Measurements from ENCODE around the gene ACSM2B.
"Not testable (repeated sequence)": the region's sequence is repeated elsewhere in the genome, so short reads cannot be mapped to it uniquely, and the experiment has no call there.

ACSM2B gene

DNA sequence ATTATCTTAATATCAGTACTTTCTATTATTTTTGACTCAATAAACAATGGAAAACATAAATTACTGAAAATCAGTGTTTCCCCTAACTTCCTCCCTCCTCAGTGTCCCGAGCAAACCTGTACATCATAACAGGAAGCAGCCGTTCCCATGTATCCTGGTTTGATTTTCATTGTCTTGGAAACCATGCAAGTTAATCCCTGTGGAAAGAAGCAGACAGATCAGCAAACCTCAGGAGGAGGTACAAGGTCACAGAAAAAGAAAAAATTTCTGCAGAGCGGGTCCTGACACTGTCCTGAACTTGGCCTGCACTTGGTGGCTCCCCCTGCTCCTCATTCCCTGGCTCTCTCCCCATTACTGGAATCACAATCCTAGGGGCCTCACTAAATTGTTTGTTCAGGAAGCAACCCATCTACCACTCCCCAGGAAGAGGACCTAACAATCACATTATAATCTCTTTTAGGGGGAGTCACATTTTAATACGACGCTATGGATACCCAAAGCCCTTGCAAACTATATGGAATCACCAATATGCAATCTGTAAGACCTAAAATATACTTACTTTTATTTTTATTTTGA is 29.8 kb downstream of the ACSM2B start:
- not testable (repeated sequence) for H3F3A ChIP-seq (ENCODE audit: insufficient read depth, low read length); H3K4me2 ChIP-seq (ENCODE audit: low read depth, low read length); H3K79me2 ChIP-seq (ENCODE audit: low read length); H3K9ac ChIP-seq (ENCODE audit: low read length); H3K9me3 ChIP-seq (replicated peaks; ENCODE audit: insufficient read depth, low read length); DNase-seq; H2AFZ ChIP-seq (ENCODE audit: low read length); H3K36me3 ChIP-seq (replicated peaks; ENCODE audit: insufficient read depth, low read length); H3K27ac ChIP-seq (ENCODE audit: low read length); H3K9me2 ChIP-seq (replicated peaks; ENCODE audit: insufficient read depth, low read length); H4K20me1 ChIP-seq (ENCODE audit: insufficient read depth, low read length); H3K4me3 ChIP-seq (ENCODE audit: low read length); H3K4me1 ChIP-seq (ENCODE audit: low read length); H3K27me3 ChIP-seq (replicated peaks; ENCODE audit: insufficient read depth, low read length)

DNA sequence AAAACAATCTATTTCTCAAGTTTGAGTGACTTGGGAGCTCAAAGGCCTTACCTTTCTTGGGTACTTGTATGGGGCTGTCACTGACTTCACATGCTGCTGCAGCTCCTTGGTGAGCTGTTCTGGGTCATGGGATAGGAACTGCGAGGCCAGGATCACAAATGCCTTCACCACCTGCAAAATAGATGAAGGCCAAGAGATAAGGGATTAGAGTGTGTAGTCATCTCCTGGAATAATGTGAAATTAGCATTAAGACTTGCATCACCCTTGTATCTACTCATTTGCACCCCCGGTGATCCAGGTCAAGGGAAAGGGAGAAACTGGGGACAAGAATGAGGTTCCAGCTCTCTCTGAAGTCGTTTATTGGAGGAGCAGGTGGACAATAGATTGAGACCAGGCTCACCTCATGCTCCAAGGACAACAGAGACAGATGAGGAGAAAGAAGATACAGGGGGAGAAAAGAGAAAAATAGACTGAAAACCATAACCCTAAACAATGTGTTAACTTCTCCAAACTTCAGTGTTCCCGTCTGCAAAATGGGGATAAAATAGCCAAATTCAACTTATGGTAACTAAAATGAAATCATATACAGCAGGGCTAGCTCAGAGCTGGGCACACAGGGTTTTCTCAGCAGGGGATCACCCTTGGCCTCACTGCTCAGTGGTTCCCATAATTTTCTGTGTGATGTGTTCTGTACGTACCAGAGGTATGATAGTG is 35.4 kb downstream of the ACSM2B start:
- not testable (repeated sequence) for H3K36me3 ChIP-seq (replicated peaks; ENCODE audit: insufficient read depth, low read length); H3K4me1 ChIP-seq (ENCODE audit: low read length); H3K79me2 ChIP-seq (ENCODE audit: low read length); H3K4me2 ChIP-seq (ENCODE audit: low read depth, low read length); H3K9me2 ChIP-seq (replicated peaks; ENCODE audit: insufficient read depth, low read length); H4K20me1 ChIP-seq (ENCODE audit: insufficient read depth, low read length); H3F3A ChIP-seq (ENCODE audit: insufficient read depth, low read length); H3K27ac ChIP-seq (ENCODE audit: low read length); H3K9ac ChIP-seq (ENCODE audit: low read length); H3K4me3 ChIP-seq (ENCODE audit: low read length); H3K9me3 ChIP-seq (replicated peaks; ENCODE audit: insufficient read depth, low read length); H3K27me3 ChIP-seq (replicated peaks; ENCODE audit: insufficient read depth, low read length); H2AFZ ChIP-seq (ENCODE audit: low read length); DNase-seq

DNA sequence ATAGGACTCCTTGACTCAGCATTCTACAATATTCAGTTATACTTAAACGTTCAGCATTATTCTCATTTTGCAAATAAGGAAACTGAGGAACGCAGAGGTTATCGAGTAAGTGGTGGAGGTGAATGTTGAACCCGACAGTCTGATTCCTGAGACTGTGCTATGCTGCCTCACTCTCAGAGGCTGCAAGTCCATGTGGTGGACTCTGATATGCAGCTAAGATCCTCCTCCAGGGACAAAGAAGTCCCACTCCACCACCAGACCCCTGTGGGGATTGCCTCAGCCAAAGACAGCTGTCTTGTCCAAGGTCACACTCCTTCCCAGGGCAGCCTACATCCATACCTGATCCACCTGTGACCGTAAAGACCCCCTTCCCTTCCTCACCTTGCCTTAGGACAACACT is 37.5 kb downstream of the ACSM2B start:
- no peaks in the 10 kb centered on the region for H3K9me3 ChIP-seq (replicated peaks; ENCODE audit: insufficient read depth, low read length)
- H3K9me2 ChIP-seq (replicated peaks; ENCODE audit: insufficient read depth, low read length): no peaks in the 10 kb centered on the region
- TF ChIP-seq, protein P1, sequence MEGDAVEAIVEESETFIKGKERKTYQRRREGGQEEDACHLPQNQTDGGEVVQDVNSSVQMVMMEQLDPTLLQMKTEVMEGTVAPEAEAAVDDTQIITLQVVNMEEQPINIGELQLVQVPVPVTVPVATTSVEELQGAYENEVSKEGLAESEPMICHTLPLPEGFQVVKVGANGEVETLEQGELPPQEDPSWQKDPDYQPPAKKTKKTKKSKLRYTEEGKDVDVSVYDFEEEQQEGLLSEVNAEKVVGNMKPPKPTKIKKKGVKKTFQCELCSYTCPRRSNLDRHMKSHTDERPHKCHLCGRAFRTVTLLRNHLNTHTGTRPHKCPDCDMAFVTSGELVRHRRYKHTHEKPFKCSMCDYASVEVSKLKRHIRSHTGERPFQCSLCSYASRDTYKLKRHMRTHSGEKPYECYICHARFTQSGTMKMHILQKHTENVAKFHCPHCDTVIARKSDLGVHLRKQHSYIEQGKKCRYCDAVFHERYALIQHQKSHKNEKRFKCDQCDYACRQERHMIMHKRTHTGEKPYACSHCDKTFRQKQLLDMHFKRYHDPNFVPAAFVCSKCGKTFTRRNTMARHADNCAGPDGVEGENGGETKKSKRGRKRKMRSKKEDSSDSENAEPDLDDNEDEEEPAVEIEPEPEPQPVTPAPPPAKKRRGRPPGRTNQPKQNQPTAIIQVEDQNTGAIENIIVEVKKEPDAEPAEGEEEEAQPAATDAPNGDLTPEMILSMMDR (IDR thresholded peaks at IDR 0.05; ENCODE audit: low read length): no peak
- TF ChIP-seq EZH2 (optimal IDR thresholded peaks at IDR 0.05; ENCODE audit: low read depth, low read length) (no peak), EZH2phosphoT487 (IDR thresholded peaks at IDR 0.05; ENCODE audit: low read length) (no peak)

DNA sequence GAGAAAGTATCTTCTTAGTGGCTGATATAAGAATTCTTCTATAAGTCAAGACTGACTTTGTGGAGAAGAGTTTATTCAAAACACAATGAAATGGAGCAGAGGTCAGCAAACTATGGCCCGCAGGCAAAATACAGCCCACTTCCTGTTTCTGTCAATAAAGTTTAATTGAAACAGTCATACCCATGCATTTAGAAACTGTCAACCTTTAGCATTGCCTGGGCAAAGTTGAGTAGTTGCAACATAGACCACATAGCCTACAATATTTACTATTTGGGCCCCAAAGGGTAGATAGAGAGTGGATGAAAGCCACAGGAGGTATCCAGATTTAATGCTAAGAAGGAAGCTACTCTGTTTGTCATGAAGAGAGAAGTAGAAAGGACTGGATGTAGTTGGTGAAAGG is 38.0 kb downstream of the ACSM2B start:
- H4K20me1 ChIP-seq (ENCODE audit: insufficient read depth, low read length): no peaks in the 10 kb centered on the region
- no peaks in the 10 kb centered on the region for H3K9me3 ChIP-seq (replicated peaks; ENCODE audit: insufficient read depth, low read length)
- H3K9ac ChIP-seq (ENCODE audit: low read length): no peak overlapping the region
- TF ChIP-seq EZH2 (optimal IDR thresholded peaks at IDR 0.05; ENCODE audit: low read depth, low read length): no peak
- TF ChIP-seq EZH2phosphoT487 (IDR thresholded peaks at IDR 0.05; ENCODE audit: low read length): no peak
- TF ChIP-seq, protein P1 (IDR thresholded peaks at IDR 0.05; ENCODE audit: low read length): no peak
- H3F3A ChIP-seq (ENCODE audit: insufficient read depth, low read length): no peaks in the 10 kb centered on the region
- H3K4me1 ChIP-seq (ENCODE audit: low read length): no peaks in the 10 kb centered on the region
- no peak overlapping the region for H3K4me3 ChIP-seq (ENCODE audit: low read length)
- H3K27me3 ChIP-seq (replicated peaks; ENCODE audit: insufficient read depth, low read length): no peaks in the 10 kb centered on the region
- DNase-seq: no peak
- no peaks in the 10 kb centered on the region for H3K9me2 ChIP-seq (replicated peaks; ENCODE audit: insufficient read depth, low read length)
- H2AFZ ChIP-seq (ENCODE audit: low read length): no peak overlapping the region
- no peak overlapping the region for H3K27ac ChIP-seq (ENCODE audit: low read length)
- no peaks in the 10 kb centered on the region for H3K36me3 ChIP-seq (replicated peaks; ENCODE audit: insufficient read depth, low read length)
- no peak overlapping the region for H3K4me2 ChIP-seq (ENCODE audit: low read depth, low read length)
- no peaks in the 10 kb centered on the region for H3K79me2 ChIP-seq (ENCODE audit: low read length)

More for the DNA sequence above, 37.5 kb downstream of the ACSM2B start:
- no peaks in the 10 kb centered on the region for H3K27me3 ChIP-seq (replicated peaks; ENCODE audit: insufficient read depth, low read length)
- H3K9ac ChIP-seq (ENCODE audit: low read length): no peak overlapping the region
- DNase-seq: no peak
- no peaks in the 10 kb centered on the region for H4K20me1 ChIP-seq (ENCODE audit: insufficient read depth, low read length)
- H3K36me3 ChIP-seq (replicated peaks; ENCODE audit: insufficient read depth, low read length): no peaks in the 10 kb centered on the region
- no peak overlapping the region for H3K27ac ChIP-seq (ENCODE audit: low read length)
- H3F3A ChIP-seq (ENCODE audit: insufficient read depth, low read length): no peaks in the 10 kb centered on the region
- no peak overlapping the region for H2AFZ ChIP-seq (ENCODE audit: low read length)
- H3K4me2 ChIP-seq (ENCODE audit: low read depth, low read length): no peak overlapping the region
- no peaks in the 10 kb centered on the region for H3K79me2 ChIP-seq (ENCODE audit: low read length)
- no peaks in the 10 kb centered on the region for H3K4me1 ChIP-seq (ENCODE audit: low read length)
- no peak overlapping the region for H3K4me3 ChIP-seq (ENCODE audit: low read length)

DNA sequence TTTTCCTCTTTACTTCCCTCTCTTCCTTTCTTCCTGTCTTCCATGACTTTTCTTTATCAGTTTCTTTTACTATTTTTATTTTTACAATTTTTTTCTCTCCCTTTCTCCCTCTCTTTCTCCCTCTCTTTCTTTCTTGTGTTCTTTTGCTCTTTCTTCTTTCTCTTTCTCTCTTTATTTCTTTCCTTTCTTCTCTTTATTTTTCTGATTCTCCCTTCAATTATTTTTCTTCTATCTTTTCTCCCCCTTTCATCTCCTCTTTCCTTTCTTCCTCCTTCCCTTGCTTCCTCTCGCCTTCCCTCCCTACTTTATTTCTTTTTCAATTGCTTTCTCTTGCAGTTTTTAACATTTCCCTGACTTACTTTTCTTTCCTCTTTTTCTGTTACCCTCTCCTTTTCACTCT is 39.5 kb downstream of the ACSM2B start:
- H3F3A ChIP-seq (ENCODE audit: insufficient read depth, low read length); H3K4me1 ChIP-seq (ENCODE audit: low read length); H3K27me3 ChIP-seq (replicated peaks; ENCODE audit: insufficient read depth, low read length); H3K36me3 ChIP-seq (replicated peaks; ENCODE audit: insufficient read depth, low read length); H3K27ac ChIP-seq (ENCODE audit: low read length); H4K20me1 ChIP-seq (ENCODE audit: insufficient read depth, low read length); H3K4me2 ChIP-seq (ENCODE audit: low read depth, low read length); H3K9me3 ChIP-seq (replicated peaks; ENCODE audit: insufficient read depth, low read length); H2AFZ ChIP-seq (ENCODE audit: low read length); H3K79me2 ChIP-seq (ENCODE audit: low read length); H3K4me3 ChIP-seq (ENCODE audit: low read length); DNase-seq; H3K9me2 ChIP-seq (replicated peaks; ENCODE audit: insufficient read depth, low read length); H3K9ac ChIP-seq (ENCODE audit: low read length): not testable (repeated sequence)

DNA sequence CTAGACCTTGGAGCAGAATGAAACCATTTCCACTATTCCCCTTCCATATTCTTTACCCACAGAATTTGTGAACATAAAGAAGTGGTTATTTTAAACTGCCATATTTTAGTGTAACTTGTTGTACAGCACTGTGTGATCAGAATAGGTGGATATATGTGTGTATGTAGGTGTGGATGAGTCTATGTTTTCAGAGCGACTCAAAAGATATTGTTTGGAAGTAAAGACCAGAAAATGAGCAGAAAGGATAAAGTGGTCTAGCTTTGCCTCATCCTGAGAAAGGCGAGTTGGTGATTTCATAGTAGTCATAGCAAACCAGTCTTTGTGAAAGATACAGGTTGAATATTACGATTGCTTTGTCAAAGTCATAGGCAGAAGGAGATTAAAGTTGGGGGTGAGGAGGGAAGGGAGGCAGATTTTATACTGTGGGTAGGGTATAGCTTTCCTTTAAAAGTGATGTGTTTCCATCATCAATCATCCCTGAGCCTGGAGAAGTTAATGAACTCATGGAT is 43.8 kb downstream of the ACSM2B start:
- not testable (repeated sequence) for H3K9me2 ChIP-seq (replicated peaks; ENCODE audit: insufficient read depth, low read length); H3K4me3 ChIP-seq (ENCODE audit: low read length); H3K9ac ChIP-seq (ENCODE audit: low read length); H3K27ac ChIP-seq (ENCODE audit: low read length); H3K27me3 ChIP-seq (replicated peaks; ENCODE audit: insufficient read depth, low read length); H3K36me3 ChIP-seq (replicated peaks; ENCODE audit: insufficient read depth, low read length); H3K4me1 ChIP-seq (ENCODE audit: low read length); H3F3A ChIP-seq (ENCODE audit: insufficient read depth, low read length); DNase-seq; H3K4me2 ChIP-seq (ENCODE audit: low read depth, low read length); H4K20me1 ChIP-seq (ENCODE audit: insufficient read depth, low read length); H3K9me3 ChIP-seq (replicated peaks; ENCODE audit: insufficient read depth, low read length); H2AFZ ChIP-seq (ENCODE audit: low read length); H3K79me2 ChIP-seq (ENCODE audit: low read length)

Measured in MM.1S (cell line).